ENCODE measurements around the gene SMPD1.

SMPD1 gene

DNA sequence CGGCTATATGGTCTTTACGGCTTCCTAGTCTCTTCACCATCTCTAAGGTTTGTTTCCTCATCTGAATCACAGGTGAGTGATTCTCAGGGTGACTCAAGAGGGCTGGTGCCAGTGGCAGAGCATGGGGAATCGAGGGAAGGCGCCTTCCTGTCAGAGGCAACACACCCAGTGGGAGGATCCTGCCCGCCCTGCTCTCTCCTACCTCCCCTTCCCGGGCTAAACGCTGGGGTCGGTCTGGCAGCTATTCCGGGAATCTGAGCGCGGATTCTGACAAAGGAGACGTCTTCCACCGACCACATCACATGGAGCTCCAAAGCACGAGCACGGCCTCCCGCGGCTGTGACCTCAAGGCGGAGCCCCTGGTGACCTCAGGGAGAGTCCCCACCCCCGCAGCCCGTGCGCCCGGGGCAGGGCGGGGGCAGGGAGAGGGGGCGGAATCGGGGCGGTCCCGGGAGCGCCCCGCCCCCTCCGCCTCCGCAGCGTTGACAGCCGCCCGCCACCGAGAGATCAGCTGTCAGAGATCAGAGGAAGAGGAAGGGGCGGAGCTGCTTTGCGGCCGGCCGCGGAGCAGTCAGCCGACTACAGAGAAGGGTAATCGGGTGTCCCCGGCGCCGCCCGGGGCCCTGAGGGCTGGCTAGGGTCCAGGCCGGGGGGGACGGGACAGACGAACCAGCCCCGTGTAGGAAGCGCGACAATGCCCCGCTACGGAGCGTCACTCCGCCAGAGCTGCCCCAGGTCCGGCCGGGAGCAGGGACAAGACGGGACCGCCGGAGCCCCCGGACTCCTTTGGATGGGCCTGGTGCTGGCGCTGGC, at the start of gene SMPD1:
TSS of gene SMPD1 (plus strand) at position 570 of the 813 bp plus-strand sequence. CDS start at position 695, 125 bp downstream.
- TF ChIP-seq, protein P1, sequence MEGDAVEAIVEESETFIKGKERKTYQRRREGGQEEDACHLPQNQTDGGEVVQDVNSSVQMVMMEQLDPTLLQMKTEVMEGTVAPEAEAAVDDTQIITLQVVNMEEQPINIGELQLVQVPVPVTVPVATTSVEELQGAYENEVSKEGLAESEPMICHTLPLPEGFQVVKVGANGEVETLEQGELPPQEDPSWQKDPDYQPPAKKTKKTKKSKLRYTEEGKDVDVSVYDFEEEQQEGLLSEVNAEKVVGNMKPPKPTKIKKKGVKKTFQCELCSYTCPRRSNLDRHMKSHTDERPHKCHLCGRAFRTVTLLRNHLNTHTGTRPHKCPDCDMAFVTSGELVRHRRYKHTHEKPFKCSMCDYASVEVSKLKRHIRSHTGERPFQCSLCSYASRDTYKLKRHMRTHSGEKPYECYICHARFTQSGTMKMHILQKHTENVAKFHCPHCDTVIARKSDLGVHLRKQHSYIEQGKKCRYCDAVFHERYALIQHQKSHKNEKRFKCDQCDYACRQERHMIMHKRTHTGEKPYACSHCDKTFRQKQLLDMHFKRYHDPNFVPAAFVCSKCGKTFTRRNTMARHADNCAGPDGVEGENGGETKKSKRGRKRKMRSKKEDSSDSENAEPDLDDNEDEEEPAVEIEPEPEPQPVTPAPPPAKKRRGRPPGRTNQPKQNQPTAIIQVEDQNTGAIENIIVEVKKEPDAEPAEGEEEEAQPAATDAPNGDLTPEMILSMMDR (IDR thresholded peaks at IDR 0.05; ENCODE audit: insufficient read depth, low read length, missing control alignments), result no peak
- peak; percentile 14 for DNase-seq (ENCODE audit: low read depth, low spot score)
- ChIA-PET POLR2A (interaction anchor here (0.7 to 1.3 kb wide), 7 partner anchors 11 to 91 kb away, joined by 3 to 6 read pairs (median 3); partner anchors contain the start of genes APBB1, ARFIP2 and TIMM10B), CTCF (interaction anchor here (0.9 to 20.9 kb wide), 6 partner anchors 11 to 116 kb away, joined by 3 to 701 read pairs (median 10); partner anchors contain the start of genes CAVIN3 and HPX)
- H3K4me3 ChIP-seq (ENCODE audit: low read depth, low read length), result peak within 1 kb of the TSS; percentile 81

- no peak for DNase-seq (ENCODE audit: low read depth, low spot score)
- no peak overlapping the region for H3K4me3 ChIP-seq (ENCODE audit: low read depth, low read length)
- ChIA-PET POLR2A (no interaction called here), CTCF (interaction anchor here (0.9 to 5.9 kb wide), 4 partner anchors 7 to 95 kb away, joined by 3 to 57 read pairs (median 8); no protein-coding TSS in a partner anchor)
- TF ChIP-seq, protein P1 (IDR thresholded peaks at IDR 0.05; ENCODE audit: insufficient read depth, low read length, missing control alignments), result no peak
Measured at GRCh38 chr11:6345366-6345765, 44.9 kb upstream of the SMPD1 start.

- DNase-seq (ENCODE audit: low read depth, low spot score), result no peak
- no peak overlapping the region for H3K4me3 ChIP-seq (ENCODE audit: low read depth, low read length)
- TF ChIP-seq, protein P1 (IDR thresholded peaks at IDR 0.05; ENCODE audit: insufficient read depth, low read length, missing control alignments), result no peak
- CTCF ChIA-PET, result interaction anchor here (1.2 to 19.6 kb wide), 6 partner anchors 13 to 125 kb away, joined by 4 to 494 read pairs (median 106); partner anchors contain the start of genes CAVIN3 and CCKBR
- POLR2A ChIA-PET, result no interaction called here
Measured at GRCh38 chr11:6350043-6350442, 40.2 kb upstream of the SMPD1 start.

DNA sequence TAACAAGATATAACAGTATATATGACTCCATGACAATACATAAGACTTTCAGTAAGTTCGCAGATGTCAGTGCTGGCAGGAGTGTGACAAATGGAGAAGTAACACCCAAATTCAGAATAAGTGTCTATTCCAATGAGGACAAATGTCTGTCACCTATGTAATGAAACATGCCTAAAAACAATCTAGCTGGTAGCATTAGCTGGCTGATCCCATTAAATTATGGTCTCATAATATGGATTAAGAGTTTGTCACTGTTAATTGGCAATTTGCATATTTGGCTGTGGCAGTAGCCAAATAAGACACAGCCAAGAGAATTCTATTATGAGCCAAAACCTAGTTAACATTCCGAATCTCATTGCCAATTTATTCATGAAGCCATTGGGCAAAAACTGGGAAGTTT, 39.8 kb upstream of the SMPD1 start:
- ChIA-PET POLR2A (no interaction called here), CTCF (interaction anchor here (1.1 to 19.6 kb wide), 9 partner anchors 12 to 327 kb away, joined by 3 to 494 read pairs (median 5); partner anchors contain the start of genes CAVIN3 and CCKBR)
- no peak for DNase-seq (ENCODE audit: low read depth, low spot score)
- TF ChIP-seq, protein P1 (IDR thresholded peaks at IDR 0.05; ENCODE audit: insufficient read depth, low read length, missing control alignments), result no peak
- no peak overlapping the region for H3K4me3 ChIP-seq (ENCODE audit: low read depth, low read length)

DNA sequence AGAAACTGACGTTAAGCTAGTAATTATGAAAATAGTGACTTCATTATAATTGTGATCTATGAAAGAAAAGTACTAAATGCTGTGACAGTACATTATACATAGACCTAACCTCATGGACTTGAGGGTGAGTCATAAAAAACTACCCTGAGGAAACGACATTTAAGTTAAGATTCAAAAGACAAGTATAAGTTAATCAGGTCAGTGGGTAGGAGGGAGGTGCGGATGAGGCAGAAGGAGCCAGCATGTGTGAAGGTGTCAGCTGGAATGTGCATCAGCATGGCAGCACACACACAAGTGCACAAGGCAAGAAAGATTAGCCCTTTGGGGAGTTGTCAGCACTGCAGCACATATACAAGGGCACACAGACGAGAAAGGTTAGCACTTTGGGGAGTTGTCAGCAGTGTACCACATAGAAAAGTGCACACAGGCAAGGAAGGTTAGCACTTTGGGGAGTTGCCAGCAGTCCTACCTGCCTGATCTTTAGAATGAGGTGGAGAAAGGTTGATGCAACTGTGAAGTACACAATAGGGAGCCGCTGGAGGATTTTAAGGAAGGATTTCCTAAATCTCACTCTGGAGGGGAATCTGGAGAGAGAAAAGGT, 38.4 kb upstream of the SMPD1 start:
- no peak for DNase-seq (ENCODE audit: low read depth, low spot score)
- ChIA-PET POLR2A (no interaction called here), CTCF (interaction anchor here (0.8 to 19.6 kb wide), 15 partner anchors 9 to 328 kb away, joined by 3 to 494 read pairs (median 4); partner anchors contain the start of genes CAVIN3 and CCKBR)
- no peak overlapping the region for H3K4me3 ChIP-seq (ENCODE audit: low read depth, low read length)
- TF ChIP-seq, protein P1 (IDR thresholded peaks at IDR 0.05; ENCODE audit: insufficient read depth, low read length, missing control alignments), result no peak
